Renal cortex interstitium (tissue), 11 donors: Measurements from ENCODE around the gene GRM7. TPM values are rescaled to one million over a fixed set of nuclear protein-coding genes. Genes with fewer than 3 reads are reported as not detected.
A peak's percentile ranks its signal among the peaks of the same experiment; 100 is the strongest.

Experiments used
- DNase-seq, 11 donors: peaks; one replicate each; pipeline ENCODE4 v3.0.0-alpha.2; 2013; ENCODE audit warnings: low read depth in 9 of 11, low spot score in 4 of 11; ENCODE audit errors: extremely low read depth in 1 of 11
- polyA plus RNA-seq, 3 donors: library from polyadenylated mRNA; unstranded; fragments of 120-200 nt; gene quantifications; one replicate each; pipeline ENCODE4 v1.2.1, GENCODE V29; 2013; ENCODE audit not compliant: insufficient read length in 3 of 3

GRM7 gene
- polyA plus RNA-seq, 3 donors = 1.4 to 2.3 (median 2.0) TPM

DNA sequence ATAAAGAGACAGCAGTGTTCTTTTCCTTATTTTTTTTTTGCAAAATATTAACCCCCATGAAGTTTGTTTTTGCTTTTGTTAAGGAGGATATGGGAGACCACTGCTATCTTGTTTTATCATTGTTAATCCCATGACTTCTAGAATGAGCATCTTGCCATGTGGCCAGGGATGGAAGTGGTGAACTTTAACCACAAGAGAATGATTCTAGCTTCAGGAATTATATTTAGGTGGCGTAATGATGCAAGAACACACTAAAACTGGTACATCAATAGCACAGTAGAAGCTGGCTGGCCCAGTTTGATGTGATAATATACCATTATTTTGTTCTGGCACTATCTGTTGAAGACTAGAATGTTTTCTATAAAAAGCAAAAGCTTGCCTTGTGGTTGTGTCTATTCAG lies 720.9 kb downstream of the GRM7 start:
- no peak for DNase-seq

- peak in 1 of 11 donors; percentile 9 for DNase-seq
Observed at GRCh38 chr3:7585052-7585451, 724.1 kb downstream of the GRM7 start.

- DNase-seq = peak in 4 of 11 donors; percentile 9 to 38 (median 30)
Observed at GRCh38 chr3:7588236-7588635, 727.3 kb downstream of the GRM7 start.

GRCh38 chr3:7589526-7589925 lies 728.6 kb downstream of the GRM7 start:
- no peak for DNase-seq

DNA sequence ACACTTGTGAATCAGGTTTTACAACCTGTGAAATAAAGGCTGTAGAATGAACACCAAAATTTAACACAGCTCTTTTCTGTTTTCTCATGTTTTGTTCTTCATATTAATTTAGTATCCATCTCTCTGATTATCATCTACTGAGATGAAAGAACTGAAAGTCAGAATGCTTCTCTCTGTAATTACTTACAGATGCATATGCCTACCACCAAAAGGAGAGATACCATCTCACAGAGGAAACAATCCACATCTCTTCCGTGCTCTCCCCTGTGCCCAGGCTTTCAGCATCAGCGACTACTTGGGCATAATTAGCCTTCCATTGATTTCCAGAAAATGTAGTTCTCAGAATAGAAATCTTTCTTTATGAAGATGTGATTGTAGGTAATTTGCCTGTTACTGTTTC lies 741.4 kb downstream of the GRM7 start:
- no peak for DNase-seq

GRCh38 chr3:7607083-7607482 lies 746.2 kb downstream of the GRM7 start:
- DNase-seq = no peak

- DNase-seq = no peak
Observed at GRCh38 chr3:7607676-7608075, 746.8 kb downstream of the GRM7 start.

DNA sequence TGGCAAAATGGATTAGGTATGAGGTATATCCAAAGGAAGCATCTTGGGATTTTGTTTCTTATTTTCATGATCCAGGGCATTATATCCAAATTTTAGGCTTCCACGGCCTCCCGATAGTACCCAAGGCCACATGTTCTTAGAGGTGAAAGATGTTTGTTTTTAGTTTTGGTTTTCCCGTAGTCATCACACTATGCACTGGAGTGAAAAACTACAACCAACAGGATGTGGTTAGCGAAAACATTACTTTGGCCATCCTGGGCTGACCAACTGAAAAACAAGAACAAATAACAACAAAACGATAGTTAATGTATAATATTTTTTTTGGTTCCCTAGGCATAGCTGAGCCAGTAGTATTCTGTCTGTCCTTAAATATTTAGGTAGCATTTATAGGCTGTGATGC lies 749.7 kb downstream of the GRM7 start:
- DNase-seq = no peak

DNA sequence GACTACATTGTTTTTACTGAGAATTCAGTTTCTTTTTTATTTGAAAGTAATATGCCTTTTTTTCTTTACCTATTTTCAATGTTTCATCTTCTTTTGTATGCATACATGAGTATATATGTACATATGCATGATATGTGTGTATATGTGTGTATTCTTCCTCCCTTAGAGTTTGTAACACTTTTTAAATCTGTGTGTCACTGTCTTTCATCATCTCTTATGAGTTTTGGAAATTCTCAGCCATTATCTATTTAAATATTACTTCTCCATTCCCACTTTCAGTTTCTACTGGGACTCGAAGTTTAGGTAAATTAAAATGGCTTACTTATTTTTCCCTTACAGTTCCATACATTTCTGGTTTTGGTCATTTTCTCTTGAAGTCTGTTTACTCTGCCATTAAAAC lies 754.1 kb downstream of the GRM7 start:
- no peak for DNase-seq

- no peak for DNase-seq
Observed at GRCh38 chr3:7618606-7619005, 757.7 kb downstream of the GRM7 start.

DNA sequence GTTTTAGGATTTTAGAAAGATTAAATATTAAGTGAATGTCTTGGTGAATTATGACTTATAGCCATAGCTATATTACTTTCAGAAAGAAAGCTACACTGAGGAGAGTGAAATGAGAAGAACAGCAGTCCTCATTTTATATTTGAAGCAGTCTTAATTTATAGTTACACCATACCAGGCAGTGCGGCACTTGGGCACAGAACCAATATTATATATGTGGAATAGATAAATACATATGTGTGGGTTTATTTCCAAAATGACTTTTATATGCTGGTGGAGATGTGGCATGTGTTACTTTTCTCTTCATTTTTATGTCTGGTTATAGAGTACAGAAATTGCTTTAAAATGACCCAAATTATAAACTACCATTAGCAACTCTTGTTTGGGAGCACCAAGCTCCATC lies 759.5 kb downstream of the GRM7 start:
- no peak for DNase-seq

DNA sequence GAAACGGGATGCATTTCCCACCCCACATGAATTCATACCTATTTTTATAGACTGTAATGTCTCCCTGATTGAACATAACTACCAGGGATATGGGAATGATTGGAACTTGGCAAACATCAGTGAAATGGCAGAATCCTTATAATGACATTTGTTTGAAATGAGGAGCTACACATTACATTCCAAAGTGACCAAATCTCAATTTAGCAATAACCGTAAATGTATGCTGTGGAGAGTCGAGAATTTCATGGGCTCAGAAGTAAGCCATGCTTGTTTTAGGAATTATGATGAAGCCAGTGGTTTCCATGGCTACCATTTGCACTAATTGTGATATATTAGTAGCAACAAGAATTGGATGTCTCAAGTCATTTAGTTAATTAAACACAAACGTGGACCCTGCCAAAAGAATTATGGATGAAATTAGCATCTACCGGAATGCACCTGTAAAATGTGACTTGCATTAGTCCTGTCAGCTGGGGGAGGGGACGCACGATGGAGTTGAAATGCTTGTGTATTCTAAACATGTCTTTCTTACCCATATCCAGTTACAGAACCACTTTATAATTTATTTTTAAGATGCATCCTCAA lies 760.2 kb downstream of the GRM7 start:
- DNase-seq = no peak

- DNase-seq = no peak
Observed at GRCh38 chr3:7621651-7622050, 760.7 kb downstream of the GRM7 start.

- DNase-seq = no peak
Observed at GRCh38 chr3:7625021-7625420, 764.1 kb downstream of the GRM7 start.

GRCh38 chr3:7630351-7630911 lies 769.5 kb downstream of the GRM7 start:
- no peak for DNase-seq

GRCh38 chr3:7630925-7631324 lies 770.0 kb downstream of the GRM7 start:
- DNase-seq = peak in 5 of 11 donors; percentile 24 to 35 (median 28)

- no peak for DNase-seq
Observed at GRCh38 chr3:7632305-7632704, 771.4 kb downstream of the GRM7 start.

GRCh38 chr3:7637694-7638093 lies 776.8 kb downstream of the GRM7 start:
- DNase-seq = no peak

DNA sequence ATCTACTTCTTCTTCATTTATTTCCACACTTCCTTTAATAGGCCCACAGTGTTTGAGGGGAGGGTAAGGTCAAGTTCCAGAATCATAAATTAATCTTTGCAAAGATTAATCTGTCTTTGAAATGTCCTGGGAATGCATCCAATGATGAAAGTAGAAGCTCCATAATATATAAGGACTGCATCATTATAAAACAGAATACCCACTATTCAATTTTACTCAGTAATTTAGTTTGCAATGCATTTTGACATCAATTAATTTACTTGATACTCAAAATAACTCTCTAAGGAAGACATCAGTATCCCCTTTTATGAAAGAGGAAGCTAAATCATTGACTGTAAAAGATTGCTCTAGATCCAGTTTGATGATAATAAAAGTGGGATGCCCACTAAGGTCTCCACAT lies 777.2 kb downstream of the GRM7 start:
- DNase-seq = no peak

DNA sequence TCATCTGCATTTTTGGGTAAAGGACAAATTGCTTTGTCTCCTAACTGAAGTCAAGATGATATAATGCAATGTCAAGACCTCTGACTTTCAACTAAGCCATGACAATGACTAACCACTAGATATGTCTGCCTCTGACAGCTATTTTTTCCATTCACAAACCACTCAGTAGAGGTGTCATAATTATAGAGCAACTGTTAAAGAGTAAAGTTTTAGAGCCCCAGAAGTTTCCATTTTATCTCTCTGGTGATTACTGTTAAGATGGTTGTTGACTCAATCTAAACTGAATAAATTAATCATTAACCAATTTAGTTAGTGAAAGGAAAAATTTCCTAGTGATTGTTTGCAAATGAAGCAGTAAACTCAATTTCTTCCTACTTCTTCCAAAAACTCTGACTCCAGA lies 779.9 kb downstream of the GRM7 start:
- DNase-seq = peak in 1 of 11 donors; percentile 11

- no peak for DNase-seq
Observed at GRCh38 chr3:7646851-7647250, 785.9 kb downstream of the GRM7 start.
